ENCODE measurements around the gene PSMD8. TPM values are rescaled to one million over a fixed set of nuclear protein-coding genes. Genes with fewer than 3 reads are reported as not detected.
"Not testable (repeated sequence)": the region's sequence is repeated elsewhere in the genome, so short reads cannot be mapped to it uniquely, and the experiment has no call there.

Gene PSMD8
- total RNA-seq (10 to 100 TPM; 75.9 to 84.7 TPM), total RNA-seq (66.6 to 154 reads per million in 2 donors)

GRCh38 chr19:38374332-38375097, at the start of gene PSMD8:
TSS of gene PSMD8 (plus strand) at chr19:38374571. CDS start at chr19:38374602, 31 bp downstream.
- Mint-ChIP-seq H3K27ac (peak within 1 kb of the TSS; percentile 100), H3K27me3 (peaks cover 13% of the 10 kb centered on the region), H3K36me3 (ENCODE audit: low read depth) (peaks cover 10% of the 10 kb centered on the region), H3K4me3 (peak within 1 kb of the TSS; percentile 98), H3K4me1 (peaks cover 17% of the 10 kb centered on the region)
- DNase-seq (peak; percentile 96 to 97 (median 96)), ATAC-seq (peak; percentile 97)
- no peaks in the 10 kb centered on the region for H3K9me3 ChIP-seq (ENCODE audit: control insufficient read depth, low read length, poor library complexity, severe bottlenecking)

- Mint-ChIP-seq H3K4me1 (peaks cover 18% of the 10 kb centered on the region), H3K4me3 (no peak overlapping the region), H3K27ac (peak overlapping the region; percentile 51)
Observed at GRCh38 chr19:38326591-38326990, 47.8 kb upstream of the PSMD8 start.

GRCh38 chr19:38329651-38330050, 44.7 kb upstream of the PSMD8 start:
- H3K9me3 ChIP-seq (ENCODE audit: control insufficient read depth, low read length, poor library complexity, severe bottlenecking): no peaks in the 10 kb centered on the region
- no peaks in the 10 kb centered on the region for H3K27me3 Mint-ChIP-seq
- no peak overlapping the region for H3K4me3 Mint-ChIP-seq
- no peak for ATAC-seq
- peaks cover 9% of the 10 kb centered on the region for H3K36me3 Mint-ChIP-seq (ENCODE audit: low read depth)
- H3K27ac Mint-ChIP-seq: no peak overlapping the region
- DNase-seq: no peak
- H3K4me1 Mint-ChIP-seq: peaks cover 4% of the 10 kb centered on the region

More at GRCh38 chr19:38326591-38326990, 47.8 kb upstream of the PSMD8 start:
- Mint-ChIP-seq H3K27me3 (no peaks in the 10 kb centered on the region), H3K36me3 (ENCODE audit: low read depth) (peaks cover 9% of the 10 kb centered on the region)
- no peaks in the 10 kb centered on the region for H3K9me3 ChIP-seq (ENCODE audit: control insufficient read depth, low read length, poor library complexity, severe bottlenecking)
- ATAC-seq: no peak
- DNase-seq: no peak

DNA sequence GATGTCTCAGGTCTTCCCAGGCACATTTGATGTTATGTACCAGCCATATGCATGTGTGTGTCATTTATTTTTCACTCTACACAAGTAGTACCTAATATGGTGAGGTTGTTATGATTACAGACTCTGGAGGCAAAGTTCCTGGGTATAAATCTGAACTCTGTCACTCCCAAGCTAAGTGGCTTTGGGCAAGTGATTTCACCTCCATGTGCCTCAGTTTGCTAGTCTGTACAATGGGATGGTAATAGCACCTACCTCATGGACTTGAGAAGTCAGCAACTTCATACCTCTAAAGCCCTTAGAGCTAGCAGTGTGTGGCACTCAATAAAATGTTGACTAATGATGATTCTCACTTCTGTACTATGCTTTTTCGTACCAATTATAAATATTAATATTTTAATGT, 42.6 kb upstream of the PSMD8 start:
- H3K4me1 Mint-ChIP-seq: peaks cover 15% of the 10 kb centered on the region
- ATAC-seq: no peak
- no peaks in the 10 kb centered on the region for H3K9me3 ChIP-seq (ENCODE audit: control insufficient read depth, low read length, poor library complexity, severe bottlenecking)
- H3K36me3 Mint-ChIP-seq (ENCODE audit: low read depth): peaks cover 6% of the 10 kb centered on the region
- H3K27ac Mint-ChIP-seq: no peak overlapping the region
- H3K4me3 Mint-ChIP-seq: no peak overlapping the region
- DNase-seq: no peak
- H3K27me3 Mint-ChIP-seq: no peaks in the 10 kb centered on the region

DNA sequence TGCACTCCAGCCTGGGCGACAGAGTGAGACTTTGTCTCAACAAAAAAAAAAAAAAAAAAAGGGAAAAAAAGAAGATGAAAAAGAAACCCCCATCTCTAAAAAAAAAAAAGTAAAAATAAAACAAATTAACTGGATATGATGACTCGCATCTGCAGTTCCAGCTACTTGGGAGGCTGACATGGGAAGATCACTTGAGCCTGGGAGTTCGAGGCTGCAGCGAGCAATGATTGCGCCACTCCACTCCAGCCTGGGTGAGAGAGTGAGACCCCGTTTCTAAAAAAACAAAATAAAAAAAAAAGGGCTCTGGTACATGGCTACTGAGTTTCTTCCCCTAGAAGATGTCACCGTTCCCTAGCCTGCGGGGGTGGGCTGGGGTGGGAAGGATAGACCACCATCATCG, 41.1 kb upstream of the PSMD8 start:
- Mint-ChIP-seq H3K4me1 (peaks cover 17% of the 10 kb centered on the region), H3K27me3 (no peaks in the 10 kb centered on the region), H3K27ac (no peak overlapping the region), H3K36me3 (ENCODE audit: low read depth) (no peaks in the 10 kb centered on the region), H3K4me3 (no peak overlapping the region)
- no peaks in the 10 kb centered on the region for H3K9me3 ChIP-seq (ENCODE audit: control insufficient read depth, low read length, poor library complexity, severe bottlenecking)
- ATAC-seq: no peak
- DNase-seq: no peak

- Mint-ChIP-seq H3K36me3 (ENCODE audit: low read depth) (peaks cover 3% of the 10 kb centered on the region), H3K27ac (peak overlapping the region; percentile 95), H3K4me1 (peaks cover 21% of the 10 kb centered on the region), H3K4me3 (peak overlapping the region; percentile 99), H3K27me3 (no peaks in the 10 kb centered on the region)
- DNase-seq (peak; percentile 86 to 92 (median 87)), ATAC-seq (peak; percentile 74)
- H3K9me3 ChIP-seq (ENCODE audit: control insufficient read depth, low read length, poor library complexity, severe bottlenecking): no peaks in the 10 kb centered on the region
Observed at GRCh38 chr19:38335949-38336637, 38.3 kb upstream of the PSMD8 start.

GRCh38 chr19:38336638-38337359, 37.6 kb upstream of the PSMD8 start:
- H3K9me3 ChIP-seq (ENCODE audit: control insufficient read depth, low read length, poor library complexity, severe bottlenecking): no peaks in the 10 kb centered on the region
- H3K4me1 Mint-ChIP-seq: peaks cover 23% of the 10 kb centered on the region
- no peaks in the 10 kb centered on the region for H3K27me3 Mint-ChIP-seq
- ATAC-seq (peak; percentile 73), DNase-seq (peak; percentile 91 to 94 (median 91))
- H3K36me3 Mint-ChIP-seq (ENCODE audit: low read depth): peaks cover 6% of the 10 kb centered on the region
- peak overlapping the region; percentile 95 for H3K27ac Mint-ChIP-seq
- H3K4me3 Mint-ChIP-seq: peak overlapping the region; percentile 99

- no peaks in the 10 kb centered on the region for H3K27me3 Mint-ChIP-seq
- no peaks in the 10 kb centered on the region for H3K9me3 ChIP-seq (ENCODE audit: control insufficient read depth, low read length, poor library complexity, severe bottlenecking)
- ATAC-seq: no peak
- peak overlapping the region; percentile 95 for H3K27ac Mint-ChIP-seq
- peak overlapping the region; percentile 99 for H3K4me3 Mint-ChIP-seq
- peaks cover 23% of the 10 kb centered on the region for H3K4me1 Mint-ChIP-seq
- H3K36me3 Mint-ChIP-seq (ENCODE audit: low read depth): peaks cover 6% of the 10 kb centered on the region
- DNase-seq: no peak
Observed at GRCh38 chr19:38337360-38337653, 37.1 kb upstream of the PSMD8 start.

GRCh38 chr19:38339011-38339410, 35.4 kb upstream of the PSMD8 start:
- ATAC-seq; H3K27me3 Mint-ChIP-seq; H3K36me3 Mint-ChIP-seq (ENCODE audit: low read depth); H3K27ac Mint-ChIP-seq; H3K4me3 Mint-ChIP-seq; H3K9me3 ChIP-seq (ENCODE audit: control insufficient read depth, low read length, poor library complexity, severe bottlenecking); DNase-seq: not testable (repeated sequence)
- peaks cover 24% of the 10 kb centered on the region for H3K4me1 Mint-ChIP-seq

GRCh38 chr19:38340927-38341326, 33.4 kb upstream of the PSMD8 start:
- Mint-ChIP-seq H3K27ac (no peak overlapping the region), H3K4me3 (no peak overlapping the region), H3K4me1 (peaks cover 23% of the 10 kb centered on the region), H3K36me3 (ENCODE audit: low read depth) (peaks cover 9% of the 10 kb centered on the region), H3K27me3 (no peaks in the 10 kb centered on the region)
- DNase-seq: no peak
- ATAC-seq: no peak
- H3K9me3 ChIP-seq (ENCODE audit: control insufficient read depth, low read length, poor library complexity, severe bottlenecking): no peaks in the 10 kb centered on the region

DNA sequence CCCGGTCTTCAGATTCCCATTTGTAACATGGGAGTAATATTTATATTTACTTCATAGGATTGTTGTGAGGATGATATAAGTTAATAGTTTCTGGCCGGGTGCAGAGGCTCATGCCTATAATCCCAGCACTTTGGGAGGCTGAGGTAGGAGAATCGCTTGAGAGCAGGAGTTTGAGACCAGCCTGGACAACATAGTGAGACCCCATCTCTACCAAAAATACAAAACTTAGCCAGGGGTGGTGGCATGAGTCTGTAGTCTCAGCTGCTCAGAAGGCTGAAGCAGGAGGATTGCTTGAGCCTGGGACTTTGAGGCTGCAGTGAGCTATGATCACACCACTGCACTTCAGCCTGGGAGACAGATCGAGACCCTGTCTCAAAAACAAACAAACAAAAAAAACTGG, 27.5 kb upstream of the PSMD8 start:
- H3K4me3 Mint-ChIP-seq: no peak overlapping the region
- H3K27ac Mint-ChIP-seq: no peak overlapping the region
- no peaks in the 10 kb centered on the region for H3K27me3 Mint-ChIP-seq
- peaks cover 5% of the 10 kb centered on the region for H3K4me1 Mint-ChIP-seq
- ATAC-seq (no peak), DNase-seq (no peak)
- peaks cover 3% of the 10 kb centered on the region for H3K36me3 Mint-ChIP-seq (ENCODE audit: low read depth)
- no peaks in the 10 kb centered on the region for H3K9me3 ChIP-seq (ENCODE audit: control insufficient read depth, low read length, poor library complexity, severe bottlenecking)

- H3K9me3 ChIP-seq (ENCODE audit: control insufficient read depth, low read length, poor library complexity, severe bottlenecking): no peaks in the 10 kb centered on the region
- Mint-ChIP-seq H3K27ac (no peak overlapping the region), H3K4me1 (peaks cover 3% of the 10 kb centered on the region), H3K36me3 (ENCODE audit: low read depth) (peaks cover 2% of the 10 kb centered on the region), H3K27me3 (peaks cover 5% of the 10 kb centered on the region), H3K4me3 (no peak overlapping the region)
- ATAC-seq (no peak), DNase-seq (no peak)
Observed at GRCh38 chr19:38350883-38351282, 23.5 kb upstream of the PSMD8 start.

DNA sequence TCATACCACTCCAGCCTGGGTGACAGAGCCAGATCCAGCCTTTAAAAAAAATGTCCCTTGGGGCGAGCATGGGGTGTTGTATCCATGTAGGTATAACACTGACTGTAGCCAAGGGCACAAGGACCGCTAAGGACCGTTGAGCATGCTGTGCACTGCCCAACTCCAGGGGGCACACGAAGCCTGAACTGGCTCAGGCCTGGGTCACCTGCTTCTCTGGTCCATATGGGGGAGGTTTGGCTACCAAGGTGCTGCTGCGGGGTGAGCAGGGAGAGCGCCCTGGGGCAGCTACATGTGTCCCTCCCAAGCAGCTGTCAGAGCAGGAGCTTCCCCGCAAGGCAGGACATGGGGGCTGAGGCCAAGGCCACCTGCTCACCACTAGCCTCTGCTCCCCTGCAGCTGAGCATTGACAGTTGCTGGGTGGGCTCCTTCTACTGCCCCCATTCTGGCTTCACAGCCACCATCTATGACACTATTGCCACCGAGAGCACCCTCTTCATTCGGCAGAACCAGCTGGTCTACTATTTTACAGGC, 22.4 kb upstream of the PSMD8 start:
- H3K4me3 Mint-ChIP-seq: no peak overlapping the region
- H3K36me3 Mint-ChIP-seq (ENCODE audit: low read depth): peaks cover 2% of the 10 kb centered on the region
- ATAC-seq (no peak), DNase-seq (no peak)
- H3K27ac Mint-ChIP-seq: no peak overlapping the region
- H3K9me3 ChIP-seq (ENCODE audit: control insufficient read depth, low read length, poor library complexity, severe bottlenecking): no peaks in the 10 kb centered on the region
- H3K4me1 Mint-ChIP-seq: peaks cover 6% of the 10 kb centered on the region
- peaks cover 5% of the 10 kb centered on the region for H3K27me3 Mint-ChIP-seq

All from T-helper 17 cell (primary cell).